Measurements from ENCODE around the gene DOK7. TPM values are rescaled to one million over a fixed set of nuclear protein-coding genes. Genes with fewer than 3 reads are reported as not detected.

DOK7 gene
- total RNA-seq, 4 donors from 2014 or later = 0.53 to 5.7 (median 4.1) TPM; not detected in 1

DNA sequence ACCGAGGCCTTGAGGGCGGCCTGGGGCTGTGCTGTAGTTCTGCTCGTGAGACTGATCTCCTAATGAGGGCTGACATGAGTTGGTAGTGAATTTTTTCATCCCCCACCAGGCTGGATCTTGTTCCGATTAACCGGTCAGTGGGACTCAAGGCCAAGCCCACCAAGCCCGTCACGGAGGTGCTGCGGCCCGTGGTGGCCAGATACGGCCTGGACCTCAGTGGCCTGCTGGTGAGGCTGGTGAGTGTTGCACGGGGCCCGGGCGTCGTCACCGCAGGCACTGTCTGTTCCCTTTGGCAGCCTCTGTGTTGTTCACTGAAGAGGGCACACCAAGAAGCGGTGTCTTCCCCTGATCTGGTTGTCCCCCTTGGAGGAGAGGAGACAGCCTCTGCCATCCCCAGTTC lies 39.7 kb upstream of the DOK7 start:
- Histone ChIP-seq H3K27me3 (no peaks in the 10 kb centered on the region), H3K36me3 (peaks cover 0 to 29% (median 0%) of the 10 kb centered on the region in 3 donors), H3K4me1 (no peaks in the 10 kb centered on the region), H3K9me3 (no peaks in the 10 kb centered on the region), H3K4me3 (no peak overlapping the region), H3K27ac (no peak overlapping the region)
- DNase-seq = no peak
- TF ChIP-seq POLR2A (IDR thresholded peaks at IDR 0.05) = no peak
- TF ChIP-seq, protein P1, sequence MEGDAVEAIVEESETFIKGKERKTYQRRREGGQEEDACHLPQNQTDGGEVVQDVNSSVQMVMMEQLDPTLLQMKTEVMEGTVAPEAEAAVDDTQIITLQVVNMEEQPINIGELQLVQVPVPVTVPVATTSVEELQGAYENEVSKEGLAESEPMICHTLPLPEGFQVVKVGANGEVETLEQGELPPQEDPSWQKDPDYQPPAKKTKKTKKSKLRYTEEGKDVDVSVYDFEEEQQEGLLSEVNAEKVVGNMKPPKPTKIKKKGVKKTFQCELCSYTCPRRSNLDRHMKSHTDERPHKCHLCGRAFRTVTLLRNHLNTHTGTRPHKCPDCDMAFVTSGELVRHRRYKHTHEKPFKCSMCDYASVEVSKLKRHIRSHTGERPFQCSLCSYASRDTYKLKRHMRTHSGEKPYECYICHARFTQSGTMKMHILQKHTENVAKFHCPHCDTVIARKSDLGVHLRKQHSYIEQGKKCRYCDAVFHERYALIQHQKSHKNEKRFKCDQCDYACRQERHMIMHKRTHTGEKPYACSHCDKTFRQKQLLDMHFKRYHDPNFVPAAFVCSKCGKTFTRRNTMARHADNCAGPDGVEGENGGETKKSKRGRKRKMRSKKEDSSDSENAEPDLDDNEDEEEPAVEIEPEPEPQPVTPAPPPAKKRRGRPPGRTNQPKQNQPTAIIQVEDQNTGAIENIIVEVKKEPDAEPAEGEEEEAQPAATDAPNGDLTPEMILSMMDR (IDR thresholded peaks at IDR 0.05) = no peak

DNA sequence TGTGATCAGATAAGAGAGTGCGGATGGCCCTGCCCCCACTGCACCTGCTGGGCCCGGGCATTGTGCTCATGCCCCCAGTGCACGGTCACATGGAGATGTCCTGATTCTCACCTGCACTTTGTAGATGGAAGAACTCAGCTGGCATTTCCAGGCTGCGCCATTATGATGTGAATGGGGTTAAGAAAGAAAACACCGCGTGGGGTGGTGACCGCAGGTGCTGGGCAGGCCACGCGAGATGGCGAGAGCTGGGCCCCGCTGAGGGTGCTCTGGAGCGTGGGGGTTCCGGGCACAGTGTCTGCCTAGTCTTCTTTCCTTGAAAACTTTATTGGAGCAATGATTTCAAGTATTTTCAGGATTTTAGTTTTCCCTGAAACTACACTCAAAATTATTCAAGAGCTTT lies 39.2 kb upstream of the DOK7 start:
- Histone ChIP-seq H3K27me3 (no peaks in the 10 kb centered on the region), H3K9me3 (no peaks in the 10 kb centered on the region), H3K4me1 (no peaks in the 10 kb centered on the region), H3K4me3 (no peak overlapping the region), H3K27ac (no peak overlapping the region), H3K36me3 (peaks cover 0 to 30% (median 0%) of the 10 kb centered on the region in 3 donors)
- TF ChIP-seq, protein P1 (IDR thresholded peaks at IDR 0.05) = no peak
- TF ChIP-seq POLR2A (IDR thresholded peaks at IDR 0.05) = no peak
- DNase-seq = no peak

DNA sequence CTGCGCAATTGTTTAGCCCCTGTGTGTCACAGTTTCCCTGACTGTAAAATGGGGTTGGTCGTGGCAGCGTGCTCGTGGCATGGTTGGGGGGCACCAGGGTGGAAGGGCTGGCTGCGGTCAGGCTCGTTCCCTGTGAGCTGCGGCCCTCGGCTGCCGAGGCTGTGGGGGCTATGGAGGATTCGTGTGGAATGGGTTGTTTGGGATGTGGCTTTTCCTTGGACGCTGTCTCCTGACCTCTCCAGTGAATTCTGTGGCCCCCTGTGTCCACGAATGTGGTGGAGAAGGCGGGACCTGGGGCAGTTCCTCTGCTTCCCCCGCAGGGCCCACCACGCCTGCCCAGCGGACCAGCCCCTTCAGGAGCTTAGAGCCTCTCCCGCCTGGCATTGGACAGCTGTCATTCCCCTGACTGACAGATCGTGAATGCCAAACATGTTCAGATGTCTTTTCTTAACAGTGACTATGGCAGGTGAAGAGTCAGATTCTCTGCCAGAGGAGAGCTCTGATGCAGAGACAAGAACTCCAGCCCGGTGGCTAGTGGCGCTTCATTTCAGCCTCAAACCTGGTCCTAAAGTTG lies 38.5 kb upstream of the DOK7 start:
- Histone ChIP-seq H3K4me3 (no peak overlapping the region), H3K36me3 (peaks cover 0 to 35% (median 0%) of the 10 kb centered on the region in 3 donors), H3K4me1 (no peaks in the 10 kb centered on the region), H3K27me3 (no peaks in the 10 kb centered on the region), H3K9me3 (no peaks in the 10 kb centered on the region), H3K27ac (no peak overlapping the region)
- no peak for DNase-seq
- TF ChIP-seq, protein P1 (IDR thresholded peaks at IDR 0.05) = no peak
- TF ChIP-seq POLR2A (IDR thresholded peaks at IDR 0.05) = no peak

DNA sequence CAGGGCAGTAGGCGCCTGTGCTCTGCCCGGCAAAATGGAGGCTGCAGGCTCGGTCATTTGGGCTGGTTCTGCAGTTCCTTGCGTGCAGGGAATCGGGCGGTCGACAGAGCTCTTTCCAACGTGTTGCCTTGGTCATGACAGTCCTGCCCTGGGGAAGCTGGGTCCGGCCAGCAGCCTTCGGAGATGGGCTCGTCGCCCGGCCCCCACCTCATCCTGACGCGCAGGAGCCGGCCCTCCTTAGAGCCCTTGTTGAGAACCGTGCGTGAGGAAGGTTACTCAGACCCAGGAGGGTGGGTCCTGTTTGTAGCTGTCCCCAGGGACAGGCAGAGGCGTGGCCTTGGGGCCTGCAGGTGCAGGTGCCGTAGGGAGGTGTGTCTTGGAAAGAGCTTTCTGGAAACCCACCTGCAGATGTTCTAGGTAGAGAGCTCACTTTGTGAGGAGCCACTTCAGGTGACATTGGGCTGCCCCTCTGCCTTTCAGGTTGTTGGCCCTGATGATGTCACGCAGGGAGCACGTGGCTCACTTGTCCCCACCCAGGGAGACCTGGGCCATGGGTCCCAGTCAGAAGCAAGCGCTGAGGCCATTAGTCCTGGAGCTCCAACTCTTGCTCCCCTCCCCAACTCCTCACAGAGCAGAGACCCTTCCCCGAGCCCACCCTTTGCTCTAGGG lies 36.5 kb upstream of the DOK7 start:
- peaks cover 0 to 38% (median 0%) of the 10 kb centered on the region in 3 donors for H3K36me3 ChIP-seq
- no peaks in the 10 kb centered on the region for H3K9me3 ChIP-seq
- TF ChIP-seq POLR2A (IDR thresholded peaks at IDR 0.05) = no peak
- TF ChIP-seq, protein P1 (IDR thresholded peaks at IDR 0.05) = no peak
- no peaks in the 10 kb centered on the region for H3K4me1 ChIP-seq
- no peaks in the 10 kb centered on the region for H3K27me3 ChIP-seq
- H3K4me3 ChIP-seq = no peak overlapping the region
- DNase-seq = no peak
- no peak overlapping the region for H3K27ac ChIP-seq

DNA sequence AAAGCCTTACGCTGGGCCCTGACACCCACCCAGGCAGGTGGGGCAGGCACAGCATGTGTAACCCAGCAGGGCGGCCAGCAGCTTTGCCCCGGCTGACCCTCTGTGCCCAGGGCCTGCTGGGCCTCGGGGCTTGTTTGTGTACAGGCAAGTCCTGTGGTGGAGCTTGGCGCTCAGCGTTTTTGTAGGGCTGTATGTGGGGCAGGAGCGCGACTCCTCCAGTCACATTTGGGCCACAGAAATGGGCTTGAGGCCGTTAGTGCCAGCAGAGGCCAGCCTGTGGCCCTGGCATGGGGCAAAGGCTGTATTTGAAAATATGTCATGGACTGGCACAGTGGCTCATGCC lies 36.0 kb upstream of the DOK7 start:
- no peak overlapping the region for H3K27ac ChIP-seq
- DNase-seq = no peak
- no peaks in the 10 kb centered on the region for H3K4me1 ChIP-seq
- no peaks in the 10 kb centered on the region for H3K27me3 ChIP-seq
- H3K36me3 ChIP-seq = peaks cover 0 to 38% (median 0%) of the 10 kb centered on the region in 3 donors
- TF ChIP-seq POLR2A (IDR thresholded peaks at IDR 0.05) = no peak
- TF ChIP-seq, protein P1 (IDR thresholded peaks at IDR 0.05) = no peak
- no peak overlapping the region for H3K4me3 ChIP-seq
- no peaks in the 10 kb centered on the region for H3K9me3 ChIP-seq

Measured in Peyer's patch (tissue), 4 donors.